B cell (primary cell): Measurements from ENCODE around the gene FAR1. TPM values are rescaled to one million over a fixed set of nuclear protein-coding genes. Genes with fewer than 3 reads are reported as not detected.
A peak's percentile ranks its signal among the peaks of the same experiment; 100 is the strongest.

Source experiments
- ATAC-seq: fragments of 200-7000 bp; cut with Tn5 transposase; one replicate; pipeline ENCODE4 v1.10.0; 2021; ENCODE audit warnings: low read depth, mild to moderate bottlenecking, moderate number of reproducible peaks, moderate library complexity
- CTCF ChIA-PET: fragments of 350-600 bp; sonication (Branson Sonifier 250); formaldehyde crosslinking; loops from one replicate; lab custom pipeline; 2021; ENCODE audit warnings: antibody characterized with exemption, inconsistent platforms; lab: Charles Lee
- POLR2A ChIA-PET: fragments of 350-600 bp; sonication (Branson Sonifier 250); formaldehyde crosslinking; loops from one replicate; lab custom pipeline; 2021; ENCODE audit warnings: antibody characterized with exemption; lab: Charles Lee
- DNase-seq: peaks from one replicate; pipeline ENCODE4 v3.0.0; 2013
- H2AFZ ChIP-seq: 2 replicates; pipeline ENCODE4 v1.6.1; 2012; ENCODE audit warnings: mild to moderate bottlenecking, low read depth, low read length; ENCODE audit not compliant: insufficient read depth, poor library complexity, severe bottlenecking
- H3K27ac ChIP-seq, 2 donors: 1 replicate in 1 of 2; 2 replicates in 1 of 2; pipeline ENCODE4 v1.5.1; 2012 to 2013; ENCODE audit warnings: low read length in 2 of 2, mild to moderate bottlenecking in 2 of 2, moderate library complexity in 1 of 2
- H3K27me3 ChIP-seq, 4 experiments: fragments of 200-600 bp in 1 of 4; sonication (generic) in 1 of 4; replicated peaks in 1 of 4; 1 replicate in 2 of 4; 2 replicates in 2 of 4; pipeline versions ENCODE4 v1.6.1 to v1.7.0; 2013 to 2016; ENCODE audit warnings: low read length in 3 of 4, mild to moderate bottlenecking in 2 of 4, mixed read lengths in 1 of 4, moderate library complexity in 1 of 4; ENCODE audit not compliant: insufficient read depth in 4 of 4, control insufficient read depth in 3 of 4; ENCODE audit errors: control extremely low read depth in 1 of 4
- H3K36me3 ChIP-seq, 2 experiments: replicated peaks in 1 of 2; 1 replicate in 1 of 2; 2 replicates in 1 of 2; pipeline versions ENCODE4 v1.6.1 to v1.7.1; 2013; ENCODE audit warnings: low read length in 1 of 2; ENCODE audit not compliant: insufficient read depth in 2 of 2, control insufficient read depth in 1 of 2; ENCODE audit errors: control extremely low read depth in 1 of 2, extremely low read depth in 1 of 2
- H3K4me1 ChIP-seq, 2 donors: fragments of 200-600 bp in 1 of 2; sonication (generic) in 1 of 2; 1 replicate in 1 of 2; 2 replicates in 1 of 2; pipeline versions ENCODE4 v1.5.1 to v1.6.1; 2013 to 2017; ENCODE audit warnings: low read length in 2 of 2; ENCODE audit not compliant: control insufficient read depth in 2 of 2, insufficient read depth in 2 of 2
- H3K4me2 ChIP-seq: replicated peaks from 2 replicates; pipeline ENCODE3; 2012; ENCODE audit warnings: mild to moderate bottlenecking, low read depth, low read length; ENCODE audit not compliant: poor library complexity, severe bottlenecking
- H3K4me3 ChIP-seq, 5 experiments: fragments of 200-600 bp in 1 of 5; sonication (generic) in 1 of 5; 1 replicate in 3 of 5; 2 replicates in 2 of 5; pipeline versions ENCODE4 v1.5.1 to v1.7.0; 2011 to 2016; ENCODE audit warnings: low read length in 4 of 5, mild to moderate bottlenecking in 4 of 5, low read depth in 2 of 5, control low read depth in 1 of 5, moderate library complexity in 1 of 5; ENCODE audit not compliant: insufficient read depth in 1 of 5; ENCODE audit errors: control extremely low read depth in 1 of 5, extremely low read depth in 1 of 5
- H3K79me2 ChIP-seq: fragments of 200-600 bp; sonication (generic); one replicate; pipeline ENCODE4 v1.6.0; 2016; ENCODE audit warnings: low read length; ENCODE audit not compliant: control insufficient read depth, insufficient read depth
- H3K9ac ChIP-seq: fragments of 200-600 bp; sonication (generic); 2 replicates; pipeline ENCODE4 v1.6.1; 2017; ENCODE audit warnings: mild to moderate bottlenecking, low read length, moderate library complexity
- H3K9me3 ChIP-seq, 3 donors: one replicate each; pipeline versions ENCODE4 v1.6.1 to v1.7.1; 2013; ENCODE audit warnings: low read length in 2 of 3; ENCODE audit not compliant: control insufficient read depth in 2 of 3, insufficient read depth in 1 of 3; ENCODE audit errors: control extremely low read depth in 1 of 3
- H4K20me1 ChIP-seq: 2 replicates; pipeline ENCODE4 v1.6.0; 2012; ENCODE audit warnings: mild to moderate bottlenecking, low read length; ENCODE audit not compliant: insufficient read depth, control insufficient read depth, poor library complexity, severe bottlenecking
- H3K27ac Mint-ChIP-seq: one replicate; pipeline ENCODE4 v1.8.0; 2021; ENCODE audit warnings: mixed read lengths
- H3K27me3 Mint-ChIP-seq: one replicate; pipeline ENCODE4 v1.8.0; 2021; ENCODE audit warnings: mixed read lengths
- H3K4me1 Mint-ChIP-seq: one replicate; pipeline ENCODE4 v1.8.0; 2021; ENCODE audit warnings: mixed read lengths
- H3K4me3 Mint-ChIP-seq: one replicate; pipeline ENCODE4 v1.8.0; 2021; ENCODE audit warnings: mixed read lengths
- H3K9me3 Mint-ChIP-seq: one replicate; pipeline ENCODE4 v1.8.0; 2022; ENCODE audit warnings: mixed read lengths; ENCODE audit not compliant: insufficient read depth
- EZH2 ChIP-seq: IDR thresholded peaks from 2 replicates; pipeline ENCODE4 v1.6.1; 2012; ENCODE audit warnings: borderline replicate concordance, low read depth, mild to moderate bottlenecking, moderate library complexity, low read length; ENCODE audit not compliant: insufficient read depth, poor library complexity, severe bottlenecking
- WGBS: methylation state at CpG from one replicate; pipeline ENCODE4 v1.1.5; 2013; ENCODE audit warnings: missing lambda C conversion rate; ENCODE audit not compliant: insufficient coverage; 5-methylcytosine and 5-hydroxymethylcytosine counted together
- intact Hi-C: fragments of 100-400 bp; cut with micrococcal nuclease; formaldehyde crosslinking; loops from one replicate; pipeline ENCODE4 v1.10.0; 2022
- polyA plus RNA-seq: library from polyadenylated mRNA; depleted of rRNA; stranded (reverse); fragments of >200 nt; gene quantifications from 2 replicates; pipeline ENCODE4 v1.2.3, GENCODE V29; 2012
- total RNA-seq, 2 donors: library from RNA; stranded (reverse); fragments of 120-200 nt in 1 of 2; gene quantifications; 1 replicate in 1 of 2; 2 replicates in 1 of 2; pipeline versions ENCODE4 v1.2.3 to v1.2.4, GENCODE V29; 2013 to 2022
- TF ChIP-seq, protein P1 (sequence below): fragments of 200-600 bp; IDR thresholded peaks from one replicate; pipeline ENCODE4 v1.8.0; 2022; ENCODE audit warnings: antibody characterized with exemption, mild to moderate bottlenecking

Gene FAR1
- total and polyA plus RNA-seq, 2 donors (not counting 1 experiment from before 2014, with no cell fraction given): 8.1 to 44.8 TPM

GRCh38 chr11:13776134-13776815 lies 107.8 kb downstream of the FAR1 start:
- H3K27me3 Mint-ChIP-seq: peaks cover 25% of the 10 kb centered on the region
- H3K4me3 Mint-ChIP-seq: no peak overlapping the region
- Histone ChIP-seq H3K4me2 (no peak overlapping the region), H3K4me1 (peaks cover 0 to 7% of the 10 kb centered on the region in 2 donors), H3K9ac (no peak overlapping the region), H3K9me3 (no peaks in the 10 kb centered on the region), H3K27ac (no peak overlapping the region), H4K20me1 (no peaks in the 10 kb centered on the region), H3K79me2 (no peaks in the 10 kb centered on the region), H3K27me3 (peaks cover 0 to 6% (median 2%) of the 10 kb centered on the region in 4 experiments), H3K4me3 (no peak overlapping the region), H3K36me3 (no peaks in the 10 kb centered on the region), H2AFZ (no peak overlapping the region)
- ChIA-PET CTCF (interaction anchor here (0.8 to 1.6 kb wide), 7 partner anchors 17 to 679 kb away, joined by 3 to 6 read pairs (median 4); no protein-coding TSS in a partner anchor), POLR2A (no interaction called here)
- ATAC-seq (no peak), DNase-seq (peak; percentile 24)
- no peak overlapping the region for H3K27ac Mint-ChIP-seq
- 96% methylated on average over 2 of the region's 3 CpGs for WGBS
- intact Hi-C loops: loop anchor here (10.0 kb wide), 1 partner anchor 679 kb away; no protein-coding TSS in a partner anchor
- TF ChIP-seq, protein P1, sequence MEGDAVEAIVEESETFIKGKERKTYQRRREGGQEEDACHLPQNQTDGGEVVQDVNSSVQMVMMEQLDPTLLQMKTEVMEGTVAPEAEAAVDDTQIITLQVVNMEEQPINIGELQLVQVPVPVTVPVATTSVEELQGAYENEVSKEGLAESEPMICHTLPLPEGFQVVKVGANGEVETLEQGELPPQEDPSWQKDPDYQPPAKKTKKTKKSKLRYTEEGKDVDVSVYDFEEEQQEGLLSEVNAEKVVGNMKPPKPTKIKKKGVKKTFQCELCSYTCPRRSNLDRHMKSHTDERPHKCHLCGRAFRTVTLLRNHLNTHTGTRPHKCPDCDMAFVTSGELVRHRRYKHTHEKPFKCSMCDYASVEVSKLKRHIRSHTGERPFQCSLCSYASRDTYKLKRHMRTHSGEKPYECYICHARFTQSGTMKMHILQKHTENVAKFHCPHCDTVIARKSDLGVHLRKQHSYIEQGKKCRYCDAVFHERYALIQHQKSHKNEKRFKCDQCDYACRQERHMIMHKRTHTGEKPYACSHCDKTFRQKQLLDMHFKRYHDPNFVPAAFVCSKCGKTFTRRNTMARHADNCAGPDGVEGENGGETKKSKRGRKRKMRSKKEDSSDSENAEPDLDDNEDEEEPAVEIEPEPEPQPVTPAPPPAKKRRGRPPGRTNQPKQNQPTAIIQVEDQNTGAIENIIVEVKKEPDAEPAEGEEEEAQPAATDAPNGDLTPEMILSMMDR: peak; percentile 24
- no peak for TF ChIP-seq EZH2
- peaks cover 6% of the 10 kb centered on the region for H3K4me1 Mint-ChIP-seq
- no peaks in the 10 kb centered on the region for H3K9me3 Mint-ChIP-seq

- intact Hi-C loops: loop anchor here (10.0 kb wide), 1 partner anchor 677 kb away; no protein-coding TSS in a partner anchor
- Histone ChIP-seq H3K36me3 (no peaks in the 10 kb centered on the region), H3K27me3 (peaks cover 0 to 6% (median 2%) of the 10 kb centered on the region in 4 experiments), H3K79me2 (no peaks in the 10 kb centered on the region), H3K4me1 (peaks cover 0 to 6% of the 10 kb centered on the region in 2 donors), H3K4me3 (no peak overlapping the region), H3K9me3 (no peaks in the 10 kb centered on the region), H2AFZ (no peak overlapping the region), H3K9ac (no peak overlapping the region), H4K20me1 (no peaks in the 10 kb centered on the region), H3K27ac (no peak overlapping the region), H3K4me2 (no peak overlapping the region)
- peaks cover 5% of the 10 kb centered on the region for H3K4me1 Mint-ChIP-seq
- ChIA-PET POLR2A (no interaction called here), CTCF (interaction anchor here (1.1 to 1.6 kb wide), 3 partner anchors 12 to 678 kb away, joined by 3 to 6 read pairs (median 3); no protein-coding TSS in a partner anchor)
- ATAC-seq: no peak
- H3K27me3 Mint-ChIP-seq: peaks cover 24% of the 10 kb centered on the region
- TF ChIP-seq, protein P1: no peak
- TF ChIP-seq EZH2: no peak
- H3K4me3 Mint-ChIP-seq: no peak overlapping the region
- no peak for DNase-seq
- H3K27ac Mint-ChIP-seq: no peak overlapping the region
- WGBS: 86% methylated on average over 5 of the region's 7 CpGs
- H3K9me3 Mint-ChIP-seq: no peaks in the 10 kb centered on the region
Observed at GRCh38 chr11:13777341-13777985, 109.0 kb downstream of the FAR1 start.
